Ascending aorta (tissue), 2 donors: ENCODE measurements around the gene LRP1B. TPM values are rescaled to one million over a fixed set of nuclear protein-coding genes. Genes with fewer than 3 reads are reported as not detected.
"Not testable (repeated sequence)": the region's sequence is repeated elsewhere in the genome, so short reads cannot be mapped to it uniquely, and the experiment has no call there.

ENCODE experiments used
- DNase-seq, 2 donors: peaks; one replicate each; pipeline ENCODE4 v3.0.0-alpha.2; 2019; ENCODE audit warnings: low spot score in 2 of 2
- H3K27ac ChIP-seq, 2 donors: fragments of 200-600 bp; sonication (generic); one replicate each; pipeline ENCODE4 v1.5.1; 2016 to 2017; ENCODE audit warnings: mild to moderate bottlenecking in 1 of 2
- H3K27me3 ChIP-seq: fragments of 200-600 bp; sonication (generic); one replicate; pipeline ENCODE4 v1.5.1; 2017
- H3K36me3 ChIP-seq, 2 donors: fragments of 200-600 bp; sonication (generic); one replicate each; pipeline ENCODE4 v1.5.1; 2016
- H3K4me1 ChIP-seq, 2 donors: fragments of 200-600 bp; sonication (generic); one replicate each; pipeline ENCODE4 v1.5.1; 2016 to 2017; ENCODE audit warnings: mild to moderate bottlenecking in 1 of 2
- H3K4me3 ChIP-seq, 2 donors: fragments of 200-600 bp; sonication (generic); one replicate each; pipeline ENCODE4 v1.5.1; 2016 to 2017; ENCODE audit warnings: mild to moderate bottlenecking in 1 of 2
- H3K9me3 ChIP-seq, 2 donors: fragments of 200-600 bp; sonication (generic); one replicate each; pipeline ENCODE4 v1.5.1; 2016
- intact Hi-C: fragments of 100-400 bp; cut with DNase I; formaldehyde crosslinking; loops from one replicate; pipeline ENCODE4 v1.15.1; 2023
- total RNA-seq: library from RNA; depleted of rRNA; stranded (reverse); fragments of >200 nt; gene quantifications from one replicate; pipeline ENCODE4 v1.1.0, GENCODE V29; 2016
- TF ChIP-seq, protein P1 (sequence below), 3 experiments: fragments of 200-600 bp in 2 of 3; fragments of 450-650 bp in 1 of 3; sonication (generic) in 2 of 3; IDR thresholded peaks; one replicate each; pipeline ENCODE4 v1.5.1; 2016 to 2019; ENCODE audit warnings: antibody characterized with exemption in 3 of 3, mild to moderate bottlenecking in 1 of 3, moderate library complexity in 1 of 3

Gene LRP1B
- total RNA-seq, 1 donor from 2014 or later: not detected

DNA sequence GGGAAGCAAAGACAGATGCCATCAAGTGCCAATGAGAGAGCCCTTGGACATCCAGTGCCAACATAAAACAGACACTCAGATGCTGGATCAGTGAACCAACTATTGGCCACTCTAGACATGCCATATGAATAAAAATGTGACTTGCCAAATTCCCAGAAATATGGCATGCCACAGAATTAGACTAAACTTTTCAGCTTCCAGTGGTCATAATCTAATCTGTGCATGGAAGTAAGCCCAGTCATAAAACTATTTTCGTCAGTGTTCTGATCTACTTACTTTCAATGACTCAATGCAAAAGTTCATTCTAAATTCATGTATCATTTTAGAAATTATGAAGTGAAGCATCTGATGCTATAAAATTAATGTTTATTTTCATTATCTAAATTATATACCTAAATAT is 1844.4 kb downstream of the LRP1B start:
- DNase-seq: no peak

DNA sequence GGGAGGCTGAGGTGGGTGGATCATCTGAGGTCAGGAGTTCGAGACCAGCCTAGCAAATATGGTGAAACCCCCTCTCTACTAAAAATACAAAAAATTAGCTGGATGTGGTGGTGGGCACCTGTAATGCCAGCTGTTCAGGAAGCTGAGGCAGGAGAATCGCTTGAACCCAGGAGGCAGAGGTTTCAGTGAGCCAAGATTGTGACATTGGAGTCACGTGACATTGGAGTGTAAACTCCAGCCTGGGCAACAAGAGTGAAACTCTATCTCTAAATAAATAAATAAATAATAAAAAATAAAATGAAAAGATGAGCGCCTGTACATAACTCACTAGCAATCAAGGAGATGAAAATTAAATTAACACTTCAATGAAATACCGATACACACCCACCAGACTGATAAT is 1853.5 kb downstream of the LRP1B start:
- H3K27ac ChIP-seq, H3K4me1 ChIP-seq, H3K27me3 ChIP-seq, intact Hi-C loops, H3K36me3 ChIP-seq, H3K4me3 ChIP-seq, DNase-seq, H3K9me3 ChIP-seq: not testable (repeated sequence)

More for the DNA sequence above, 1844.4 kb downstream of the LRP1B start:
- no peaks in the 10 kb centered on the region for H3K9me3 ChIP-seq
- intact Hi-C loops: no loop called here
- H3K27me3 ChIP-seq: no peaks in the 10 kb centered on the region
- H3K4me3 ChIP-seq: no peak overlapping the region
- H3K36me3 ChIP-seq: no peaks in the 10 kb centered on the region
- TF ChIP-seq, protein P1, sequence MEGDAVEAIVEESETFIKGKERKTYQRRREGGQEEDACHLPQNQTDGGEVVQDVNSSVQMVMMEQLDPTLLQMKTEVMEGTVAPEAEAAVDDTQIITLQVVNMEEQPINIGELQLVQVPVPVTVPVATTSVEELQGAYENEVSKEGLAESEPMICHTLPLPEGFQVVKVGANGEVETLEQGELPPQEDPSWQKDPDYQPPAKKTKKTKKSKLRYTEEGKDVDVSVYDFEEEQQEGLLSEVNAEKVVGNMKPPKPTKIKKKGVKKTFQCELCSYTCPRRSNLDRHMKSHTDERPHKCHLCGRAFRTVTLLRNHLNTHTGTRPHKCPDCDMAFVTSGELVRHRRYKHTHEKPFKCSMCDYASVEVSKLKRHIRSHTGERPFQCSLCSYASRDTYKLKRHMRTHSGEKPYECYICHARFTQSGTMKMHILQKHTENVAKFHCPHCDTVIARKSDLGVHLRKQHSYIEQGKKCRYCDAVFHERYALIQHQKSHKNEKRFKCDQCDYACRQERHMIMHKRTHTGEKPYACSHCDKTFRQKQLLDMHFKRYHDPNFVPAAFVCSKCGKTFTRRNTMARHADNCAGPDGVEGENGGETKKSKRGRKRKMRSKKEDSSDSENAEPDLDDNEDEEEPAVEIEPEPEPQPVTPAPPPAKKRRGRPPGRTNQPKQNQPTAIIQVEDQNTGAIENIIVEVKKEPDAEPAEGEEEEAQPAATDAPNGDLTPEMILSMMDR (IDR thresholded peaks at IDR 0.05): no peak
- no peaks in the 10 kb centered on the region for H3K4me1 ChIP-seq
- H3K27ac ChIP-seq: no peak overlapping the region

DNA sequence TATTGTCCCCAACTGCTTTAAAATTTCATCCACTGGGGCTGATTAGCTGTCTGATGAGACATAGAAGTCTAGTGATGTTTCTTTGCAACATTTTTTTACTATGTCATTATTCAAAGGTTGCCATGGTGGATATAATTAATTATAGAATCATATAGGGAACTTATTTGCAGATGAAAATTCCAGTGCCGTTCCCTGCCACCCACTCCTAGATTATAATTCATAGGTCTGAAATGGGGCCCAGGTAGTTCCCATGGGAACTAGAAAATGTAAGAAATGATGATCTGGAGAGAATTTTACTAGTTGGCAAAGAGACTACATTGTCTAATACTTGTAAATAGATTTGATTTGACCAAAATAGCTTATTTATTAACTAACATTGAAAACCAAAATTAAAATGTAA is 1854.2 kb downstream of the LRP1B start:
- no peaks in the 10 kb centered on the region for H3K9me3 ChIP-seq
- no peaks in the 10 kb centered on the region for H3K36me3 ChIP-seq
- TF ChIP-seq, protein P1 (IDR thresholded peaks at IDR 0.05): no peak
- H3K27me3 ChIP-seq: no peaks in the 10 kb centered on the region
- no peak overlapping the region for H3K4me3 ChIP-seq
- no peak overlapping the region for H3K27ac ChIP-seq
- intact Hi-C loops: no loop called here
- no peak for DNase-seq
- no peaks in the 10 kb centered on the region for H3K4me1 ChIP-seq

DNA sequence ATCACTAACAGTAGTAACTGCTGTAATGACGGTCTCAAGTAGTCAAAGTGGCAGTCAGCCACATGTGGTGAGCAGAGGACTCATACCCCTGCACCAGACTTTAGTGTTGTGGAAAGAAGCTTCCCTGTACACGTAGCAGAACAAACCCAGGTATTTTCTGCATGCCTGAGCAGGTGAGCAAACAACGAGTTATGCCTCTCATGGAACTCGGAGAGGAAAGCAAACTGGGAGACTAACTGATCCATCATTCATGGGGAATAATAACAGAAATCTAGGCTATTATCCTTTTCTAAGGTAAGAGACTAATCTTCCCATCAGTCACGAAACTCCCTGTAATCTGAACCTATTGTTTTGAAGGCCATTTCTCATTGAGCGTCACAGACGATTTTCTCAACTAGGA is 1855.4 kb downstream of the LRP1B start:
- Histone ChIP-seq H3K27me3 (no peaks in the 10 kb centered on the region), H3K4me1 (no peaks in the 10 kb centered on the region), H3K36me3 (no peaks in the 10 kb centered on the region), H3K9me3 (no peaks in the 10 kb centered on the region), H3K27ac (no peak overlapping the region), H3K4me3 (no peak overlapping the region)
- no peak for DNase-seq
- TF ChIP-seq, protein P1 (IDR thresholded peaks at IDR 0.05): no peak
- intact Hi-C loops: no loop called here

DNA sequence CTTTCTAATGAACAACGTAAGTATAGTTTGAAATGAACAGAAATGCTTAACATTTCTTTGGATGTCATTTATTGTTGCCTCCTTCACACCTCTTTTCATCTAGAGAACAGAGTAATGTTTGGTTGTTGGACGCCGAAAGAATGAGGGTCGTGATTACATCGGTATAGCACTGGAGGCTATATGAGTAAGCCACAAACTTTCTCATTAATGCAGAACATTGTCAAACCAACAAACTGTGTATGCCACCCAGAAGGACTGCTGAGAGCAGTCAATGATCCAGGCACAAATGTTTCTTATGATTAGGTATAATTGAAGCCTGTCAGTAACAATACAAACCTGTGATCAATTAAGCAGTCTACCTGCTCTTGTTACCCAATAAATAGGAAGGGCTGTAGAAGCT is 1855.9 kb downstream of the LRP1B start:
- intact Hi-C loops: no loop called here
- DNase-seq: no peak
- Histone ChIP-seq H3K27ac (no peak overlapping the region), H3K4me1 (no peaks in the 10 kb centered on the region), H3K4me3 (no peak overlapping the region), H3K27me3 (no peaks in the 10 kb centered on the region), H3K36me3 (no peaks in the 10 kb centered on the region), H3K9me3 (no peaks in the 10 kb centered on the region)
- TF ChIP-seq, protein P1 (IDR thresholded peaks at IDR 0.05): no peak

DNA sequence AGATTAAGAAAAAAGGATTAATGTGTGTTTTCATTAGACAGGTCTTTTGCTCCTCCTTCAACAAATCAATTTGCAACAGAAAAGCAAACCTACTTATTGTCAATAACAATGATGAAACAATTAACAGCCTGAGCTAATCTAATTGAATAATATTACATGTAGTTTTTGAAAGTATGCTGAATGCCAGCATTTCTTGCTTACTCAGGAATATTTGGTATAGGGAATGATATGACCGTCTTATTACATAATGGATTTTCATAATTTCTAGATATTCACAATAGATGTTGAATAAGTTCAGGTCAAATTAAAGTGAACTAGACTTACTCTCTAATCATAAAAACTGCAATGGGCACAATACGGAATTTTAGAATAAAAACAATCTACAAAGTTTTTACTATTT is 1856.9 kb downstream of the LRP1B start:
- Histone ChIP-seq H3K4me1 (no peaks in the 10 kb centered on the region), H3K9me3 (no peaks in the 10 kb centered on the region), H3K4me3 (no peak overlapping the region), H3K36me3 (no peaks in the 10 kb centered on the region), H3K27me3 (no peaks in the 10 kb centered on the region), H3K27ac (no peak overlapping the region)
- TF ChIP-seq, protein P1 (IDR thresholded peaks at IDR 0.05): no peak
- DNase-seq: no peak
- intact Hi-C loops: no loop called here
